Right lobe of liver (tissue), 6 donors: ENCODE data around the gene BAHCC1. TPM values are rescaled to one million over a fixed set of nuclear protein-coding genes. Genes with fewer than 3 reads are reported as not detected.

Source experiments
- ATAC-seq, 4 donors: fragments of 200-7000 bp; cut with Tn5 transposase; one replicate each; pipeline ENCODE4 v1.9.1; 2020; ENCODE audit warnings: mild to moderate bottlenecking in 4 of 4, moderate library complexity in 4 of 4
- DNase-seq, 3 donors: peaks; one replicate each; pipeline ENCODE4 v3.0.0-alpha.2; 2020
- H3K27ac ChIP-seq, 3 donors: fragments of 200-600 bp; one replicate each; pipeline ENCODE4 v1.8.0; 2022
- H3K27me3 ChIP-seq, 2 donors: fragments of 200-600 bp; one replicate each; pipeline ENCODE4 v1.8.0; 2022
- H3K36me3 ChIP-seq, 4 donors: fragments of 200-600 bp; sonication (generic) in 1 of 4; one replicate each; pipeline versions ENCODE4 v1.5.1 to v1.8.0; 2017 to 2022; ENCODE audit warnings: control low read depth in 1 of 4
- H3K4me1 ChIP-seq, 4 donors: fragments of 200-600 bp; sonication (generic) in 1 of 4; one replicate each; pipeline versions ENCODE4 v1.5.1 to v1.8.0; 2017 to 2022; ENCODE audit warnings: control low read depth in 1 of 4
- H3K4me3 ChIP-seq, 3 donors: fragments of 200-600 bp; one replicate each; pipeline ENCODE4 v1.8.0; 2022
- H3K9me3 ChIP-seq, 4 donors: fragments of 200-600 bp; sonication (generic) in 1 of 4; one replicate each; pipeline versions ENCODE4 v1.5.1 to v1.8.0; 2017 to 2022; ENCODE audit warnings: control low read depth in 1 of 4
- POLR2A ChIP-seq: fragments of 450-650 bp; IDR thresholded peaks from one replicate; pipeline ENCODE4 v1.6.1; 2017; ENCODE audit warnings: antibody characterized with exemption, mild to moderate bottlenecking
- WGBS: methylation state at CpG from one replicate; pipeline ENCODE4 v1.1.6; 2018; ENCODE audit warnings: low coverage, low lambda C conversion rate; ENCODE audit not compliant: insufficient coverage; ENCODE audit errors: missing lambda C conversion rate; 5-methylcytosine and 5-hydroxymethylcytosine counted together
- intact Hi-C, 2 donors: fragments of 100-400 bp; cut with DNase I; formaldehyde crosslinking; loops; one replicate each; pipeline versions ENCODE4 v1.11.2 to v1.14.1; 2022
- total RNA-seq, 6 experiments: library from RNA; depleted of rRNA in 2 of 6; stranded (reverse); fragments of >200 nt in 2 of 6; fragmentation: NEBNext Ultra II Directional in 3 of 6; extraction: Animal tissue kit (Norgen Biotek cat#: 25700) in 3 of 6; gene quantifications; one replicate each; pipeline versions ENCODE4 v1.1.0 to v1.2.4, GENCODE V29; 2016 to 2023
- TF ChIP-seq, protein P1 (sequence below), 4 donors: fragments of 200-600 bp in 3 of 4; fragments of 450-650 bp in 1 of 4; IDR thresholded peaks; one replicate each; pipeline versions ENCODE4 v1.5.1 to v1.8.0; 2016 to 2022; ENCODE audit warnings: antibody characterized with exemption in 4 of 4, mild to moderate bottlenecking in 2 of 4
- donor health status: DM: no; HTN: yes; CAD: no.
- donor health status: DM: no; HTN: no; CAD: no.
- donor health status: DM: no; HTN: no; CAD: no.
- donor health status: DM: no; HTN: yes; CAD: no.
- donor health status: DM: no; HTN: yes; CAD: no.

Gene BAHCC1
- total RNA-seq, 6 experiments from 2014 or later = 2.5 to 6.4 (median 4.9) TPM

DNA sequence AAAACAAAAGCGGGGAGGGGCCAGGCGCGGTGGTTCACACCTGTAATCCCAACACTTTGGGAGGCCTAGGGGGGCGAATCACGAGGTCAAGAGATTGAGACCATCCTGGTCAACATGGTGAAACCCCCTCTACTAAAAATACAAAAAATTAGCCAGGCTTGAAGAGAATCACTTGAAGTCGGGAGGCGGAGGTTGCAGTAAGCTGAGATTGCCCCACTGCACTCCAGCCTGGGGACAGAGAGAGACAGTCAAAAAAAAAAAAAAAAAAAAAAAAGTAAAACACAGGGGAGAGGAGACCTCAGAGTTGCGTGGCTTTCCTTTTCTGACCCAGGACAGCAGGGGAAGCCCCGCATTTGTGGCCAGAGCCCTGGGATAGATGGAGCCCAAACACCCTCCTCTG, 97.4 kb downstream of the BAHCC1 start:
- DNase-seq (no peak), ATAC-seq (no peak)
- Histone ChIP-seq H3K4me1 (peaks cover 0 to 6% (median 0%) of the 10 kb centered on the region in 4 donors), H3K27me3 (no peaks in the 10 kb centered on the region), H3K4me3 (no peak overlapping the region), H3K36me3 (no peaks in the 10 kb centered on the region), H3K27ac (no peak overlapping the region), H3K9me3 (no peaks in the 10 kb centered on the region)
- intact Hi-C loops = no loop called here
- TF ChIP-seq POLR2A = no peak
- TF ChIP-seq, protein P1, sequence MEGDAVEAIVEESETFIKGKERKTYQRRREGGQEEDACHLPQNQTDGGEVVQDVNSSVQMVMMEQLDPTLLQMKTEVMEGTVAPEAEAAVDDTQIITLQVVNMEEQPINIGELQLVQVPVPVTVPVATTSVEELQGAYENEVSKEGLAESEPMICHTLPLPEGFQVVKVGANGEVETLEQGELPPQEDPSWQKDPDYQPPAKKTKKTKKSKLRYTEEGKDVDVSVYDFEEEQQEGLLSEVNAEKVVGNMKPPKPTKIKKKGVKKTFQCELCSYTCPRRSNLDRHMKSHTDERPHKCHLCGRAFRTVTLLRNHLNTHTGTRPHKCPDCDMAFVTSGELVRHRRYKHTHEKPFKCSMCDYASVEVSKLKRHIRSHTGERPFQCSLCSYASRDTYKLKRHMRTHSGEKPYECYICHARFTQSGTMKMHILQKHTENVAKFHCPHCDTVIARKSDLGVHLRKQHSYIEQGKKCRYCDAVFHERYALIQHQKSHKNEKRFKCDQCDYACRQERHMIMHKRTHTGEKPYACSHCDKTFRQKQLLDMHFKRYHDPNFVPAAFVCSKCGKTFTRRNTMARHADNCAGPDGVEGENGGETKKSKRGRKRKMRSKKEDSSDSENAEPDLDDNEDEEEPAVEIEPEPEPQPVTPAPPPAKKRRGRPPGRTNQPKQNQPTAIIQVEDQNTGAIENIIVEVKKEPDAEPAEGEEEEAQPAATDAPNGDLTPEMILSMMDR (IDR thresholded peaks at IDR 0.05) = no peak
- 79% methylated on average over 6 of the region's 9 CpGs for WGBS

DNA sequence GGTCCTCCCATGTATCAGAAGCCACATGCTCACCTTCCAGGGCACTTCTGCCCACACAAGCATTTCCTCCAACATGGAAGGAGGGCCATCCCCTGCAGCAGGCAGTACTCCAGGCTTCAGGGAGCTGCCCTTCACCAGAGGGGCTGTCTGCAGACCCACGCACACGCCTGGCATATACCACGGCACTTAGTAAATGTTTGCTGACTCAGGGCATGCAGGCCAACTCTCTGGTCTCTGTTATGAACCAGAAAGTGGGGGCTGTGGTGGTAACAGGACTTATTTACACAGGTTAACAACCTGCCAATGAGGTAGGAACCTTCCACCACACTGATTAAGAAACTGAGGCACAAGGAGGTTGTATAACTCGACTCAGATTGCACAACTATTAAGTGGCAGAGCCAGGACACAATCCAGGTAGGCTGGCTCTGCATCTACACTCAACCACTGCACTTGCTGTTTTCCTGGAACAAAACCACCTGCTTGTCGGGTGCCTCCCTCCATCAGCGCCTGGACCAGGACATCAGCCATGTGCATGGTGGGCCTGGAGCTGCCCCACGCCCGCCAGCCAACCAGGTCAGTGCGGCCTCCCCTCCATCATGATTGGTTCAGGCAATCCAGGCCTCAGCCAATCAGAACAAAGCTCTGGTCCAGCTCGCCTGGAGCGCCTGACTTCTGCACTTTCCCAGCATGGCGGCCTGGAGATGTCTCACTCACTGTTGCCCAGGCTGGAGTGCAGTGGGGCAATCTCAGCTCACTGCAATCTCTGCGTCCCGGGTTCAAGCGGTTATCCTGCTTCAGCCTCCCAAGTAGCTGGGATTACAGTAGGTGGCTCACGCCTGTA, 98.2 kb downstream of the BAHCC1 start:
- ATAC-seq (no peak), DNase-seq (no peak)
- WGBS = 65% methylated on average over 4 of the region's 16 CpGs
- no peak for TF ChIP-seq POLR2A
- TF ChIP-seq, protein P1 (IDR thresholded peaks at IDR 0.05) = no peak
- H3K4me1 ChIP-seq = peaks cover 0 to 3% (median 0%) of the 10 kb centered on the region in 4 donors
- intact Hi-C loops = no loop called here
- H3K27ac ChIP-seq = no peak overlapping the region
- no peaks in the 10 kb centered on the region for H3K36me3 ChIP-seq
- no peaks in the 10 kb centered on the region for H3K27me3 ChIP-seq
- no peaks in the 10 kb centered on the region for H3K9me3 ChIP-seq
- H3K4me3 ChIP-seq = no peak overlapping the region

DNA sequence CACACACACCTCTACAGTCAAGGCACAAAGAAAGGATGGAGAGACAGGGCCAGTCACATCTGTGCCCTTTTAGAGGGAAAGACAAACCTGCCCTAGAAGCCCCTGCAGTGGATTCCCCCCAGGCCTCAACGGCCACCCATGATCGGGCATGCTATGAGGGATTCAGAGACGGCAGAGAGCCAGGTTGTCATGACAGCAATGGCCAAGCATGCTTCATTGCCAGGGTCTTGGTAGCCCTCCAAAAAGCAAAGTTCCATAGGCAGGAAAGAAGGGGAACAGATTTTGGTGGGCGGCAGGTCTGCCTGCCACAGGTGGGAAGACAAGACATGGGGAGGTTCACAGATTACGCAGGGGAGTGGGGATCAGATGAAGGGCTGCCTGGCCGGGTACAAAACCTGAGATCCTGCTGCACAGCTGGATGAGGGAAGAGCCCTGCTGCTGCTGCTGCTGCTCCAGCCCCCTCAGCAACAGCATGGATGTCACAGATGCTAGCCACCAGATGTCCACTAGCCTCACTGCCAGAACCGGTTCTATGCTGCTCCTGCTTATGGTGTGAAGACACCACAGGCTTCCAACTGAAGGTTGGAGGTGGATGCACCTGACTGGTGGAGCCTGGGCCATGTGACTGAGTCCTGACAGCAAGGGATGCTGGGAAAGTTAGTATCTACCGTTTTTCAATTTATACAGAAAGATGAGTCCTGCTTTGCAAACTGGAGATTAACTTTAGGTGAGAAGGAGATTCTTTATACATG, 99.5 kb downstream of the BAHCC1 start:
- DNase-seq (no peak), ATAC-seq (peak in 1 of 4 donors; percentile 31)
- no peak for TF ChIP-seq POLR2A
- TF ChIP-seq, protein P1 (IDR thresholded peaks at IDR 0.05) = no peak
- intact Hi-C loops = no loop called here
- no peaks in the 10 kb centered on the region for H3K9me3 ChIP-seq
- H3K27me3 ChIP-seq = no peaks in the 10 kb centered on the region
- no peak overlapping the region for H3K4me3 ChIP-seq
- no peaks in the 10 kb centered on the region for H3K36me3 ChIP-seq
- no peaks in the 10 kb centered on the region for H3K4me1 ChIP-seq
- 41% methylated on average over 5 of the region's 8 CpGs for WGBS
- no peak overlapping the region for H3K27ac ChIP-seq

DNA sequence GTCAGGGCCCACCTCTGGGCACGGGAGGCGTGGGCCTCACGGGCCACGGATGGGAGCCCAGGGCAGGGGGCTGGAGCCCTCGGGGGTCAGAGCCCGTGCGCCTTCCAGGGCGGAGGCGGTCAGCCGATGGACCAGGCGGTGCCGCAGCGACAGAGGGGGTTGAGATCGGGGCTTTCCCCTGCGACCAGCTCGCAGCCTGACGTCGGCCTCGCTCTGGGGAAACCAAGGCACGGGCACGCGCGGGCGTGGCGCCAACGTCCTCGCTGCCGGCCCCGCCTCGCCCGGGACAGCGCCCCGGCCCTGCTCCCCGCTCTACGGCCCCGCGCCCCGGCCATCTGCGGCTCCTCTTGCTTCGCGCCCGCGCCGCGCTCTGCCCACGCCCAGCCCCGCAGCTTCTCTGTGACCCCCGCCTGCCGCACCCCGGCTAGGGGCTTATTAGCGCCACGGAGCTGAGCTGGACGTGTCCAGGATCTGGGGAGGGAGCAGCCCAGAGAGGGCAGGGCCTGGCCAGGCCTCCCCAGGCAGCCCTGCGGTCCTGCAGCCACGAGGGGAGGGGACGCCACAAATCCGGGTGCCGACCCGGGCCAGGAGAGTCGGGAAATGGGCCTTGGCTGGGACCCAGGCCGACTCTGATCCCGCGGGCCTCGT, 103.8 kb downstream of the BAHCC1 start:
- Histone ChIP-seq H3K4me3 (no peak overlapping the region), H3K4me1 (no peaks in the 10 kb centered on the region), H3K9me3 (no peaks in the 10 kb centered on the region), H3K27ac (no peak overlapping the region), H3K36me3 (no peaks in the 10 kb centered on the region), H3K27me3 (no peaks in the 10 kb centered on the region)
- TF ChIP-seq, protein P1 (IDR thresholded peaks at IDR 0.05) = no peak
- no peak for TF ChIP-seq POLR2A
- DNase-seq = no peak
- intact Hi-C loops = no loop called here
- peak in 2 of 4 donors; percentile 12 to 21 for ATAC-seq
- 0% methylated on average over 2 of the region's 64 CpGs for WGBS
